Neural crest cell (in vitro differentiated cells): ENCODE measurements around the gene EPN2. TPM values are rescaled to one million over a fixed set of nuclear protein-coding genes. Genes with fewer than 3 reads are reported as not detected.
A peak's percentile ranks its signal among the peaks of the same experiment; 100 is the strongest.

Experiments
- DNase-seq: peaks from one replicate; pipeline ENCODE4 v3.0.0; 2021; ENCODE audit warnings: low read depth, mixed read lengths, low spot score
- H3K27ac Mint-ChIP-seq: one replicate; pipeline ENCODE4 v1.8.0; 2021; ENCODE audit warnings: mild to moderate bottlenecking, mixed read lengths; ENCODE audit not compliant: unreplicated experiment
- H3K27me3 Mint-ChIP-seq: 2 replicates; pipeline ENCODE4 v1.8.0; 2021; ENCODE audit warnings: low read depth, mild to moderate bottlenecking, mixed read lengths
- H3K36me3 Mint-ChIP-seq: 2 replicates; pipeline ENCODE4 v1.8.0; 2021; ENCODE audit warnings: low read depth, mild to moderate bottlenecking, mixed read lengths
- H3K4me1 Mint-ChIP-seq: 2 replicates; pipeline ENCODE4 v1.8.0; 2021; ENCODE audit warnings: mixed read lengths
- H3K4me3 Mint-ChIP-seq: one replicate; pipeline ENCODE4 v1.8.0; 2021; ENCODE audit warnings: mild to moderate bottlenecking, mixed read lengths
- H3K9me3 Mint-ChIP-seq: 2 replicates; pipeline ENCODE4 v1.8.0; 2021; ENCODE audit warnings: mixed read lengths
- CTCF ChIP-seq: fragments of 200-600 bp; sonication (generic); conservative IDR thresholded peaks from 2 replicates; pipeline ENCODE4 v1.5.0; 2021; ENCODE audit warnings: antibody characterized with exemption, mild to moderate bottlenecking
- total RNA-seq: library from RNA; stranded (reverse); gene quantifications from 2 replicates; pipeline ENCODE4 v1.2.1, GENCODE V29; 2021

Gene EPN2
- total RNA-seq, 1 donor from 2014 or later = 45.5 TPM

DNA sequence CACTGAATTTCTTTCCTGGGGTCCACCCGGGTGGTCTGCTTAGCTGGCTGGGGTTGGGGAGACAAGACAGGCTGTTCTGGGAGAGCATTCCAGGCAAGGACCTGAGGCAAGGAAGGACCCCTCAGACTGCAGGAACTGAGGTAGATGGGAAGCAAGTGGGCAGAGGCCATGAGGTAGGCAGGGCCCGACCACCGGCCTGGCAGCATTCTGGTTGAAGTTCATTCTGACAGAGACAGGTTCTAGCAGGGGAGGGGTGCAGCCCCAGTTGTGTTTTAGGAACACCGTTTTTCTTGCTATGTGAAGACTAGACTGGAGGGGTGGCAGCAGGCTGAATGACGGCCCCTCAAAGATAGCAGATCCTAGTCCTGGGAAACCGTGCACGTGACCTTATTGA lies 107.9 kb downstream of the EPN2 start:
- Mint-ChIP-seq H3K4me3 (peak overlapping the region; percentile 15), H3K27ac (peak overlapping the region; percentile 27), H3K27me3 (peaks cover 3% of the 10 kb centered on the region), H3K4me1 (peaks cover 25% of the 10 kb centered on the region), H3K36me3 (no peaks in the 10 kb centered on the region), H3K9me3 (no peaks in the 10 kb centered on the region)
- no peak for TF ChIP-seq CTCF
- no peak for DNase-seq

DNA sequence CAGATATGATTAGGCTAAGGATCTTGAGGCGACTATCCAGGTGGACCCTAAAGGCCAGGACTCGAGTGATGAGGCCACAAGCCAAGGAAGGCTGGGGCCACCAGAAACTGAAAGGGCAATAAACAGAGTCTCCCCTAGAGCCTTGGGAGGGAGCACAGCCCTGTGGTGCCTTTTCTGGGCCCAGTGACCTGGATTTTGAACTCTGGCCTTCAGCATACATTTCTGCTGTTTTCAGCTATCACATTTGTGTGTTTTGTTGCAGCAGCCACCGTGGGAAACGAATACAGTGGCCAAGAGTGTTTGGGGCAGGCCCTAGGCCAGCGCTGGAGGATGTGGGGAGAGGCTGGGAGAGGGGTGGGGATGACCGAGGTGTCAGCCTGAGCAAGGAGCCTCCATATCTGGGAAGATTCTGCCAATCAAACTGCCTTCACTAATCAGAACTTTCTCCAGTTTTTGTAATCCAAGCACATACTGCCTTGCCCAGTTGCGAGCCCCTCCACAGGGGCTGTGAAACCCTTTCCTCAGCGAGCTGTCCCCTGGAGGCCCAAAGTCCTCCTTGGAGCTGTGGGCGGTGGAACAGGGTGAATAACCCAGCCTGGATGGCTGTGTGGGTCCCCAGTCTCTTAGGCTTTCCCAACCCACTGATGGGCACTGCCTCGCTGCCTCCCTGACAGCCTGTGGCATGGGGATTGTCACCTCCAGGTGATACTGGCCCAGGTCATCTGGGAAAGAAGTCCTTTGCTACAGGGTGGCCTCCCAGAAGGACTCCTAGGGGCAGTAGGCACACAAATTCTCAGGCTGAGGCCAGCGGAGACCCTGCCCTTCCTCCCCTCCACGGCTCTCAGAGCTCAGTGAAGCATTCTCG lies 108.6 kb downstream of the EPN2 start:
- peaks cover 3% of the 10 kb centered on the region for H3K27me3 Mint-ChIP-seq
- H3K36me3 Mint-ChIP-seq = no peaks in the 10 kb centered on the region
- H3K4me3 Mint-ChIP-seq = peak overlapping the region; percentile 15
- no peaks in the 10 kb centered on the region for H3K9me3 Mint-ChIP-seq
- DNase-seq = no peak
- H3K4me1 Mint-ChIP-seq = peaks cover 24% of the 10 kb centered on the region
- no peak for TF ChIP-seq CTCF
- H3K27ac Mint-ChIP-seq = no peak overlapping the region

- peak overlapping the region; percentile 21 for H3K4me3 Mint-ChIP-seq
- H3K27ac Mint-ChIP-seq = peak overlapping the region; percentile 64
- no peak for DNase-seq
- no peaks in the 10 kb centered on the region for H3K9me3 Mint-ChIP-seq
- no peak for TF ChIP-seq CTCF
- H3K4me1 Mint-ChIP-seq = peaks cover 15% of the 10 kb centered on the region
- H3K27me3 Mint-ChIP-seq = peaks cover 3% of the 10 kb centered on the region
- no peaks in the 10 kb centered on the region for H3K36me3 Mint-ChIP-seq
These were observed 109.4 kb downstream of the EPN2 start for GRCh38 chr17:19346351-19347255.

DNA sequence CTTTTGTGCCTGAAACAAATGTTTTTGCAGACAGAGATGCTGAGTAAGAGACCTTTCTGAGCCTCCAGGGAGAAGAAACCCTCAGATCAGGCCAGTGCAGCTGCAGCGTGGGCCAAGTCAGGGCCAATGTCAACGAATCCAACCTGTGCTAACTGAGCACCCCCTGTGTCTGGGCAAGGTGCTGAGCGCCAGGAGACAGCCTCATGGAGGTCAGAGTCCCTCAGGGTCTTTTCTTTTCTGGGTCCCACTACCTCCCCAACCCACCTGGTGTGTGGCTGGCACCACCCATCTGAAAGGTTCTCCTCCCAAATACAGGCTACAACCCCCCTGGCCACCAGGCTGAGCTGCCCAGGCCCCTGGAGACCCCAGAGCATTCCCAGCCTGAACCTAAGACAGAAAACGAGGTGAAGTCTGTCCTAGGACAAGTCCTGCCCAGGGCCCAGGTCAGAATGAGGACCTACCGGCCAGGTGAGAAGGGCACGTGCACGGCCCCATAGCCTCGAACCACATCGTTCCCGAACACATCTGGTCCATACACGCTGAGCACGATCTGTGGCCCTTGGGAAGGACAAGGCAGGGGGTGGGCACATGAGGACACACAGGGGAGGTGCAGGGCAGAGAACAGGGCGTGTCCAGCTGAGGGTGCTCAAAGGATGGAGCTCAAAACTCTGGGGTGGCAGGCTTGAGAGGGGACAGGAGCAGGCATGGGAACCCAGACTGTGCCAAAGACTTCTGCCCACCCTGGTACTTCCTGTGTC lies 110.3 kb downstream of the EPN2 start:
- H3K27ac Mint-ChIP-seq = peak overlapping the region; percentile 64
- peaks cover 8% of the 10 kb centered on the region for H3K4me1 Mint-ChIP-seq
- no peaks in the 10 kb centered on the region for H3K36me3 Mint-ChIP-seq
- TF ChIP-seq CTCF = no peak
- DNase-seq = no peak
- no peaks in the 10 kb centered on the region for H3K27me3 Mint-ChIP-seq
- H3K4me3 Mint-ChIP-seq = no peak overlapping the region
- H3K9me3 Mint-ChIP-seq = no peaks in the 10 kb centered on the region

GRCh38 chr17:19348081-19348650 lies 111.0 kb downstream of the EPN2 start:
- H3K27me3 Mint-ChIP-seq = no peaks in the 10 kb centered on the region
- no peaks in the 10 kb centered on the region for H3K9me3 Mint-ChIP-seq
- H3K36me3 Mint-ChIP-seq = no peaks in the 10 kb centered on the region
- peaks cover 8% of the 10 kb centered on the region for H3K4me1 Mint-ChIP-seq
- H3K27ac Mint-ChIP-seq = no peak overlapping the region
- DNase-seq = no peak
- TF ChIP-seq CTCF = no peak
- no peak overlapping the region for H3K4me3 Mint-ChIP-seq
